RKO (cell line): ENCODE results near the gene IER2.
"Not testable (repeated sequence)": the region's sequence is repeated elsewhere in the genome, so short reads cannot be mapped to it uniquely, and the experiment has no call there.

ENCODE experiments used
- DNase-seq: peaks from one replicate; pipeline ENCODE4 v3.0.0-alpha.2; 2016; ENCODE audit warnings: low spot score

The IER2 gene

GRCh38 chr19:13163609-13164342 lies 13.6 kb downstream of the IER2 start:
- DNase-seq: peak; percentile 71

GRCh38 chr19:13164343-13165161 lies 14.3 kb downstream of the IER2 start:
- no peak for DNase-seq

GRCh38 chr19:13165162-13165997 lies 15.2 kb downstream of the IER2 start:
- DNase-seq: no peak

- not testable (repeated sequence) for DNase-seq
Observed at GRCh38 chr19:13166151-13166550, 15.9 kb downstream of the IER2 start.

- DNase-seq: peak; percentile 44
Observed at GRCh38 chr19:13169769-13170168, 19.6 kb downstream of the IER2 start.

- DNase-seq: no peak
Observed at GRCh38 chr19:13171146-13171545, 20.9 kb downstream of the IER2 start.

GRCh38 chr19:13172346-13173138 lies 22.3 kb downstream of the IER2 start:
- DNase-seq: peak; percentile 46

- DNase-seq: no peak
Observed at GRCh38 chr19:13173139-13173737, 23.0 kb downstream of the IER2 start.

GRCh38 chr19:13176345-13176744 lies 26.1 kb downstream of the IER2 start:
- DNase-seq: no peak

GRCh38 chr19:13177584-13177983 lies 27.4 kb downstream of the IER2 start:
- not testable (repeated sequence) for DNase-seq

GRCh38 chr19:13178291-13178690 lies 28.1 kb downstream of the IER2 start:
- not testable (repeated sequence) for DNase-seq

- DNase-seq: no peak
Observed at GRCh38 chr19:13181747-13182388, 31.7 kb downstream of the IER2 start.

GRCh38 chr19:13184926-13185325 lies 34.7 kb downstream of the IER2 start:
- not testable (repeated sequence) for DNase-seq

GRCh38 chr19:13185763-13186657 lies 35.8 kb downstream of the IER2 start:
- not testable (repeated sequence) for DNase-seq

- not testable (repeated sequence) for DNase-seq
Observed at GRCh38 chr19:13186688-13187087, 36.5 kb downstream of the IER2 start.

- no peak for DNase-seq
Observed at GRCh38 chr19:13187419-13187818, 37.2 kb downstream of the IER2 start.

- DNase-seq: no peak
Observed at GRCh38 chr19:13189600-13189999, 39.4 kb downstream of the IER2 start.

GRCh38 chr19:13190781-13191540 lies 40.8 kb downstream of the IER2 start:
- DNase-seq: no peak

GRCh38 chr19:13195678-13196077 lies 45.5 kb downstream of the IER2 start:
- no peak for DNase-seq
